C4-2B (cell line): ENCODE measurements around the gene MYH10.

Source experiments
- ZFX ChIP-seq: fragments of 450-650 bp; IDR thresholded peaks from 2 replicates; pipeline ENCODE4 v1.6.1; 2017
- TF ChIP-seq, protein P1 (sequence below): fragments of 450-650 bp; conservative IDR thresholded peaks from 2 replicates; pipeline ENCODE4 v1.5.1; 2017; ENCODE audit warnings: mild to moderate bottlenecking

DNA sequence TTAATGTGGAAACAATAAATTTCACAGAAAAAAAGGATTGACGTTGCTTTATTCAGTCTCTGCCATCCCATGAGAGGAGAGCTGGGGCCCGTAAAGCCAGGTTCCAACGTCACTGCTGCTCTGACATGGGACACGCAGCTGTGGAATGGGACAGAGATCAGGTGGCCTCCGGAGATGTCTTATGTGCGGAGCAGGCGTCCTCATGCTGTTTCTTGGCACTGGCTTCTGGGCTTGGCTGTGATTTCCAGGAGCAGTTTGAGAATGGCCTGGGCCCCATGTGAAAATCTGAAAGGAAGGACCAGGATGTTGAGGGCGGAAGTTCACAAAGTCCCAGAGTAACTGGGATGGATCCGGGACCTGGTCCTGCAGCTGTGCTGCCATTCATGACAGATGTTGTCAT is 162.4 kb downstream of the MYH10 start:
- TF ChIP-seq, protein P1, sequence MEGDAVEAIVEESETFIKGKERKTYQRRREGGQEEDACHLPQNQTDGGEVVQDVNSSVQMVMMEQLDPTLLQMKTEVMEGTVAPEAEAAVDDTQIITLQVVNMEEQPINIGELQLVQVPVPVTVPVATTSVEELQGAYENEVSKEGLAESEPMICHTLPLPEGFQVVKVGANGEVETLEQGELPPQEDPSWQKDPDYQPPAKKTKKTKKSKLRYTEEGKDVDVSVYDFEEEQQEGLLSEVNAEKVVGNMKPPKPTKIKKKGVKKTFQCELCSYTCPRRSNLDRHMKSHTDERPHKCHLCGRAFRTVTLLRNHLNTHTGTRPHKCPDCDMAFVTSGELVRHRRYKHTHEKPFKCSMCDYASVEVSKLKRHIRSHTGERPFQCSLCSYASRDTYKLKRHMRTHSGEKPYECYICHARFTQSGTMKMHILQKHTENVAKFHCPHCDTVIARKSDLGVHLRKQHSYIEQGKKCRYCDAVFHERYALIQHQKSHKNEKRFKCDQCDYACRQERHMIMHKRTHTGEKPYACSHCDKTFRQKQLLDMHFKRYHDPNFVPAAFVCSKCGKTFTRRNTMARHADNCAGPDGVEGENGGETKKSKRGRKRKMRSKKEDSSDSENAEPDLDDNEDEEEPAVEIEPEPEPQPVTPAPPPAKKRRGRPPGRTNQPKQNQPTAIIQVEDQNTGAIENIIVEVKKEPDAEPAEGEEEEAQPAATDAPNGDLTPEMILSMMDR, result no peak
- no peak for TF ChIP-seq ZFX
